Measurements from ENCODE around the gene IL2.

Gene IL2

DNA sequence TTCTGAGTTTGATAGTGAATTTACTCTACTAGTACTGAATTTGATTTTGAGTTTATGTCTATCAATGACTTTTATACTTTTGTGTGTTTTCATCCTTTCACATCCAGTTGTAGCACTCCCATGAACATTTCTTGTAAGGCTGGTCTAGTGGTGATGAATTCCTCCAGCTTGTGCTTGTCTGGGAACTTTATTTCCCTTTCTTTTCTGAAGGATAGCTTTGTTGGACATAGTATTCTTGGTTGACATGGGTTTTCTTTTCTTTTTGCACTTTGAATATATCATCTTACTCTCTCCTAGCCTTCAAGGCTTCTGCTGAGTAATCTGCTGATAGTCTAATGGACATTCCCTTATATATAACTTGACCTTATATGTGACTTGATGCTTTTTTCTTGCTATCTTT is 32.5 kb upstream of the IL2 start:
- ATAC-seq = no peak
- TF ChIP-seq CSRNP3 (CRISPR knock-in tag; IDR thresholded peaks at IDR 0.05) = no peak
- TF ChIP-seq, protein P1, sequence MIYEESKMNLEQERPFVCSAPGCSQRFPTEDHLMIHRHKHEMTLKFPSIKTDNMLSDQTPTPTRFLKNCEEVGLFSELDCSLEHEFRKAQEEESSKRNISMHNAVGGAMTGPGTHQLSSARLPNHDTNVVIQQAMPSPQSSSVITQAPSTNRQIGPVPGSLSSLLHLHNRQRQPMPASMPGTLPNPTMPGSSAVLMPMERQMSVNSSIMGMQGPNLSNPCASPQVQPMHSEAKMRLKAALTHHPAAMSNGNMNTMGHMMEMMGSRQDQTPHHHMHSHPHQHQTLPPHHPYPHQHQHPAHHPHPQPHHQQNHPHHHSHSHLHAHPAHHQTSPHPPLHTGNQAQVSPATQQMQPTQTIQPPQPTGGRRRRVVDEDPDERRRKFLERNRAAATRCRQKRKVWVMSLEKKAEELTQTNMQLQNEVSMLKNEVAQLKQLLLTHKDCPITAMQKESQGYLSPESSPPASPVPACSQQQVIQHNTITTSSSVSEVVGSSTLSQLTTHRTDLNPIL (CRISPR knock-in tag; IDR thresholded peaks at IDR 0.05; ENCODE audit: low read depth) = no peak

GRCh38 chr4:122483481-122483880 is 27.0 kb upstream of the IL2 start:
- TF ChIP-seq GLIS3 (CRISPR knock-in tag; IDR thresholded peaks at IDR 0.05) = no peak
- no peak for ATAC-seq

- TF ChIP-seq RARB (CRISPR knock-in tag; IDR thresholded peaks at IDR 0.05) = no peak
- no peak for TF ChIP-seq SNAI2 (CRISPR knock-in tag; IDR thresholded peaks at IDR 0.05)
- TF ChIP-seq ARNTL (CRISPR knock-in tag; IDR thresholded peaks at IDR 0.05; ENCODE audit: borderline replicate concordance, low read depth) = no peak
- TF ChIP-seq CSRNP3 (CRISPR knock-in tag; IDR thresholded peaks at IDR 0.05) = no peak
- TF ChIP-seq, protein P1 (CRISPR knock-in tag; IDR thresholded peaks at IDR 0.05; ENCODE audit: low read depth) = no peak
- TF ChIP-seq TOX (CRISPR knock-in tag; IDR thresholded peaks at IDR 0.05; ENCODE audit: borderline replicate concordance) = no peak
- no peak for TF ChIP-seq TCF4 (CRISPR knock-in tag; IDR thresholded peaks at IDR 0.05; ENCODE audit: borderline replicate concordance)
- no peak for TF ChIP-seq PATZ1 (CRISPR knock-in tag; IDR thresholded peaks at IDR 0.05; ENCODE audit: borderline replicate concordance)
- no peak for TF ChIP-seq ZNF8 (CRISPR knock-in tag; IDR thresholded peaks at IDR 0.05)
- TF ChIP-seq CSDC2 (CRISPR knock-in tag; IDR thresholded peaks at IDR 0.05) = no peak
- ATAC-seq = no peak
Measured at GRCh38 chr4:122481766-122482405, 25.4 kb upstream of the IL2 start.

DNA sequence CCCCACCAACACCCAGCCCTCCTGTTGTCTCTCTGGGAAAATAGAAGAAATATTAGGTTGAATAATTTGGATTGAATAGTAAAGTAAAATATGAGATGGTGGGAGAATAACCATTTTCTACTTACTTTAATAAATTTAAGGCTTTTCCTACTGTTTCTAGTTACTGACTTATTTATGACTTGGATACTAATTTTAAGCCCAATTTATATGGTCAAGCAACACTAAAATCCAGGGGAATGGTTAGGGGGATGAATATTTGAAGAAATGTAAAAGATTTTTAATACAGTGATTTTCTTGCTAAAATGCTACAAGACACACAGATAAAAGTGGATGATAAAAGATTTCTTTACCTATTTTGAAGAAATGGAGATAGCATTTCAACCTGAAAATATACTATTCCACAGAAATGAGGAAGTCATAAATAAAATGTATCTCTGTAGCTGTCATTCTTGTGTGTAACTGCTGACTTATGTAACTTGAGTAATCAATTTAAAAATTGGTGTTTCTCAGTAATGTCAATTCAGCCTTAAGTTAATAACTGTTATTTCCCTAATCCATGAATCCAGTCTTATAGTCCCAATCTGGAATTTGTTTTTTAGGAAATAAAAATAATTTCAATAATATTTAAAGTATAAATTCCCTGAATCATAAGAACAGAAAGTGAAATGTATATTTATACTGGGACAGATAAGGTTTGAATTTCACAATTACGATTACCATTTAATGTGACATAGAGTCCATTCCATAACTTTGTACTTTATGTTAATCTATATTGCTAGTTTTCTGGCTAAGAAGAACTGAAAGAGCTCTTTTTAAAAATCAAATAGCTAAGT is 24.3 kb upstream of the IL2 start:
- no peak for ATAC-seq
- TF ChIP-seq OSR1 (CRISPR knock-in tag; IDR thresholded peaks at IDR 0.05) (no peak), TSHZ2 (CRISPR knock-in tag; IDR thresholded peaks at IDR 0.05) (no peak), ZNF565 (CRISPR knock-in tag; conservative IDR thresholded peaks at IDR 0.05; ENCODE audit: low read depth) (no peak), SNAI2 (CRISPR knock-in tag; IDR thresholded peaks at IDR 0.05) (no peak), BACH2 (CRISPR knock-in tag; IDR thresholded peaks at IDR 0.05; ENCODE audit: borderline replicate concordance) (no peak), CSDC2 (CRISPR knock-in tag; IDR thresholded peaks at IDR 0.05) (no peak), PPARA (CRISPR knock-in tag; IDR thresholded peaks at IDR 0.05; ENCODE audit: borderline replicate concordance) (no peak), CSRNP3 (CRISPR knock-in tag; IDR thresholded peaks at IDR 0.05) (no peak), GLIS3 (CRISPR knock-in tag; IDR thresholded peaks at IDR 0.05) (no peak)

All from SK-N-SH treated with all-trans-retinoic acid at 6 μM for 48 hours (cell line).